HG03354 (cell line): ENCODE results near the gene VOPP1.
"Not testable (repeated sequence)": the region's sequence is repeated elsewhere in the genome, so short reads cannot be mapped to it uniquely, and the experiment has no call there.

Source experiments
- ATAC-seq: cut with Tn5 transposase; IDR thresholded peaks from one replicate; pipeline ENCODE4 v1.9.1; 2021; ENCODE audit warnings: mild to moderate bottlenecking; ENCODE audit not compliant: unreplicated experiment, poor library complexity, severe bottlenecking

The VOPP1 gene

DNA sequence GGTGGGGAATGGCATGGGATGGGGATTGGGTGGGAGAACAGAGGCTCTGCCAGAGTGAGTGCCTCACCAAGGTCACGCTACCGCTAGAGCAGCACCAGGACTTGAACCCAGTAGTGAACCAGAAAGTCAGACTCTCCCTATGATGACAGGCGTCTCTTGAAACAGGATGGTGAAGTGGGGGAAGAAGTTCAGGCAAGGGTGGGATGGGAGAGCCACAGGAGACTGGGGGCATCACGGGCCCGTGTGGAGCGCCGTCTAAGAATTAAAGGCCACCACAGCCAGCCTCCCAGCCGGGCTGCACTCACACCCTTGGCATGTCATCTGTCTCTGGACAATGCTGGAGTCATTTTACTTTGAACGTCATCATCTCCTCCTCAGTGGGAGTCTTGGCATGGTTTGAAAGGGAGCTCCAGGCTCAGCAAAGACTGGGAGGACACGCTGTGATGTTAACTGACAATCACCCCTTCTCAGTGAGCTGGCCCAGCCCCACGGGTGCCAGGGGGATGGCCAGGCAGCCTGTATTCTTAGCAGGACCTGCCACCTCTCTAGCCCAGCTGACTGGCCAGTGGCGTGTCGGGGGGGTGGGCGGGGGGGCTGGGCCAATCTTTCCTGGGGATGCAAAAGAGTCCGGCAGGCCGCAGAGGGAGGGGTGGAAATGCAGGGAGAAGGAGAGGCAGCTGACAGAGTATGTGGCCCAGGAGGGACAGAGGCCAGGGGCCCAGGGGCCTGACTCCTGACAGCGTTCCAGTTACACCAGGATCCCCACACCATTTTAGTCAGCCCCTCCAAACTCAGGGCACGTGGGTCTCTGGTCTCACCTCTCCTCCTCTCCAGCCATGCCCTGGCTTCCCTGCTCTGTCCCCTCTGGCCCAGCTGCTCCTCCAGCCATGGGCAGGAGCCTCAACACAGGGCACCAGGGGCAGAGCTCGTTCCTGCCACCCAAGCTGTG lies 96.2 kb downstream of the VOPP1 start:
- no peak for ATAC-seq

DNA sequence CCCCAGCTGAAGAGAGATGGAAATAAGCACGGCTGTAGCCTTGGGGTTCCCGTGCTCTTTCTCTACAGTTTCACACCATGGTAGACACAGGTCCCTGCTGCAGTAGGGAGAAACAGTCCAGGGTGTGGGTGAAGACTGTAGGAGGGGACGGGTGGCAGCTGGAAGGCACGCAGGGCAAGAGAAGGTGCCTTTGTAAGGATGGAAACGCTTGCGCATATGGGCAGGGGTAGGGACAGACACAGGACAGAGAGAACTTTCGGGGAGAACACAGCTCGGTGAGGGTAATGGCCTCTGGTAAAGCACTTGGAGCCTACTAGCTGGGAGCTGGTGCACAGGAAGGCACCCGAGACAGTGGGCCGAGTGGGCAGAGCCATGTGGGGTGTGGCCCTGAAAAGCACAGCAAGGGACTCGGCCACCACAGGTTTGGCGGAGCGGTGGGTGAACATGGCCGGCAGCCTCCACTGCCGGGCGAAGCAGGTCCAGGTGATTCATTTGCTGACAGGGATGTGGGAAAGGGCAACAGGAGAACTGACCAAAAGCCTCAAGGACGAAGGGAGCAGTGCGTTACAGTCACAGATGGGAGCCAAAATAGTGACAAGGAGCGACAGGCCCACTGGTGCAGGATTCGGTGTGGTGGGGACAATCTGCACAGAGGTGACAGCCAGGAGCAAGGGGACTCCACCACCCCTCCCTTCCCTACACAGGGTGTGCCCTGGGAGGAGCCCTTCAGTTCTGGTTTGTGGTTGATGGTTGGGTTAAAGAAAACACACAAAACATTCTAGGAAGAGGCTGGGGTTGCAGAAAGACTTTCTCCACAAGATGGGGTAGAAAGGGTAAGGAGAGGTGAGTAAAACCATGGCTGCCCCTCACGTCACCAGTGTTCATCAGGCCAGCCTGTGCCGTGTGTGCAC lies 97.1 kb downstream of the VOPP1 start:
- no peak for ATAC-seq

DNA sequence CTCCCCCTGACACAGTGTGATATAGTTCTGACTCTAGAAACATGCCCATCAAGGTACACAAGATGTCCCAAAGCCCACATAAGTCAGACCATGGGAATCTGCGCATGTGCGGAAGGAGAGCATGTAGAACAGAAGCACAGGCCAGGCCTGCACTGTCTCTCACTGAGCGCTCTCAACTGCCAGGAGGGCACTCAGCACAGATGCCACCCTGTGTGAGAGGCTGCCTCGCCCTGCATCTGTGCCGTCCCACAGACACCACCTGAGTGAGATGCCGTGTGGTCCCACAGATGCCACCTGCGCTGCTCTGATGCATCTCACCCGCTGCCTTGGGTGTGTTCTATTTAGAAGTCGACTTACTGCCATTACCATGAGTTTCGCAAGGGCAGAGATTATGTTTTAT lies 98.4 kb downstream of the VOPP1 start:
- ATAC-seq, result no peak

DNA sequence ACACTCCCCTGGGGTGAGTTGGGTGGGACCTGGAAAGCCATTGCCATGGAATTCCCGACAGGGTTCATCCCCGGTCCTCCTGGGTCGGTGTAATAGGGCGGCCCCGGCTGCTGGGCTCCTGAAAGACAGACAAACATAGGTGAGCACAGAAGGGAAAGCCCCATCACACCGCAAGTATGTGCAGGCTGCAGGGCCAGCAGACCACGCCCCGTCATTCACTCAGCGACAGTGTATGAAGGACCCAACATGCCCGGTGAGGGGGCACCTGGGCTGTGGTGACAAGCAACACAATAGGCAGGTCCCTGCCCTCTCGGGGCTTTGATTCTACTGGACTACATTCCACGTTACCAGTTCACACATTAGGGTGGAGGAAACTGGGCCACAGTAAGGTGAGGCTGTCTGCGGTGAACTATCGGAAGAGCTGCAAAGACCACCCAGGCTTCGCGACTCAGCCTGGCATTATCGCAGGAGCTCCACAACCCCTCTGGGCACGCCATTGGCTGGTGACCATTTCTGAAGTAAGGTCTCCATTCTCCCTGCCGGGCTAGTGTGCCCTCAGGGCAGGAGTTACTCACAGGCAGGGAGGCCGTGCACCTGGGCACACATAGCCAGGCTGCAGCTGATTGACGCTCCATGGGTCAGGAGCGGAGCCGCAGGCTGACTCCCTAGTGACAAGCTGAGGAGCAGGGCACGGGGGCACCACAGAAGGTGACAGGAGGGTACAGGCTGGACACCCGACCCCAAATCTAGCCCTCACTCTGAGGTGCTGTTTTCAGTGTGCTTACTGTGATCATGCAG lies 99.2 kb downstream of the VOPP1 start:
- ATAC-seq, result no peak

DNA sequence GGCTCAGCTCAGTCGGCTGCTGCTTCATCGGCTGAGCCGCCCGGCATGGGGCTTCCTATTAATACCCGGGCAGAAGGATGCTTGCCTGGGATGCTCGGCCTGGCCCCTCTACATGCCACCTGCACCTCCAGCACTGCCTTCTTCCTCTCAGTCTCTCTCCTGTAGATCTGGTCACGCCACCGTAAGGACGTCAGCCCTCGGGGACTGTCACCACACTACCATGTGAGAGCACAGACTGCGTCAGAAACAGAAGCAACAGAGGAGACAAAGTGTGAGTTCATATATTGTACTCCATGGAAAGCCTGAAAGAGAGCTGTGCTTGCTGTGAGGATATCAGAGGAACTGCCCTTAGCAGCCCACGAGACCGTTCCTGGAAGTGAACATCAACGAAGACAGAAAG lies 99.9 kb downstream of the VOPP1 start:
- ATAC-seq, result not testable (repeated sequence)

DNA sequence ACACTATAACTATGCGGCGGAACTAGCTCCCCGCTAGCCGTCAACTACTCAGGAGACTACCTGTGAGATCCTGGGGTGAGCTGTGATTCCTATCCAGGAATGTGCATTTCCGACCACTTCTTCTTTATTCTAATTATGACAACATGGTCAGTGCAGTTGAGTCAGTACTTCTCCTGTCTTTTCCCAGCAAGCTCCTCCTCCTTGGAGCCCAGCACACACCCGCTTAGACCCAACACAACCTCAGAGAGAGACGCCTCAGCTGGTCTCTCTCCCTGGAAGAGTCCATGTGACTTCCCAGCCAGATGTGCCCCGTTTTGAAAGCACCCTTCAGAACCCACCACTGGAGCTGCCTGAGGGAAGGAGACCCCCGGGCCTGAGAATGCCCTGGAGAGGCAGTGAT lies 100.7 kb downstream of the VOPP1 start:
- ATAC-seq, result not testable (repeated sequence)

DNA sequence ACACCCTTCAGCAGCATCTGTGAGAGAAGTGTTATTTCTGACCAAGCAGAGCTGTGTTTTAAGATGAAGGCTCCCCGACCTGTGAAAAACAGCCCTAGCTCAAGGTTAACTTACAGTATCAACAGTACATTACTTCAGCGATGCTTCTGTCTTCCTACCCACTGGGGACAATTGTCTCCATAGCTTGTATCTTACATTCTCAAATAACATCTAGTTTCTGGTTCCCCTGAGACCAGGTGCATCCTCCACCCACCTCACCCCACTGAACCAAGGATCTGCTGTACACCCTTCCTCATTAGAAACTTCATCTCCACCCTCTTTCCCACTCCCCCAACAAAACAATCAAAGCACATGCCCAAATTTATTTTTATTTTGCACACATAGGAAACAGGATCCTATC lies 102.0 kb downstream of the VOPP1 start:
- no peak for ATAC-seq

DNA sequence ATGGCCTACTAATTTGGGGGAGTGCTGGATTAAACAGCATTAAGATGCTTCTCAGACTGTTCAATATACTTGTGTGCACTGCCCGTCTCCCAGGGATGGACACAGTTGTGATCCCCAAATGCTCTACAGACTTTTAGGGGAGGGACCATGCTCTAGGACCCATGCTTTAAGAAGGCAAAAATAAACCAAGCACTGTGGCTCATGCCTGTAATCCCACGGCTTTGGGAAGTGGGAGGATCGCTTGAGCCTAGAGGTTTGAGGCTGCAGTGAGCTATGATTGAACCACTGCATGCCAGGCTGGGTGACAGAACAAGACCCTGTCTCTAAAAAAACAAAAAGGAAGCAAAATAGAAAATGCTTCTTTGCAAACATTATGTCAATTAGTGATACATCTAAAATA lies 102.6 kb downstream of the VOPP1 start:
- no peak for ATAC-seq

DNA sequence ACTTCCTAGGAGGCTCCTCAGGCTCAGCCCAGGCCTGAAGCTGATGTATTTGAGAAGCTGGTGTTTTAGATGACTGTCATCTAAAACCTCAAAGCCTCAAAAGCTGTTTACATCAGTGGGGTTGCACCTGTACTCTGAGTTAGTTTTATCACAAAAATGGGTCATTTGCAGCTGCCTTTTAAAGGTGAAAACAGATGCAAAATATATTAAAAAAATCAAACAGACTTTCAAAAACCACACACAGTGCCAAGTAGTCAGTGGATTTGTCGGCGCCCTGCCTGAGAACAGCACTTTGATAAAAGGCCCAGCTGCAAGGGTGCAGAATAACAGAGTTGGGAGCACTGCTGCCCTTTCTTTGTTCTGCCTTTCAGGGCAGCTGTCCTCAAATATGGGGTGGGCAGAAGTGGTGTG lies 103.0 kb downstream of the VOPP1 start:
- ATAC-seq, result no peak

DNA sequence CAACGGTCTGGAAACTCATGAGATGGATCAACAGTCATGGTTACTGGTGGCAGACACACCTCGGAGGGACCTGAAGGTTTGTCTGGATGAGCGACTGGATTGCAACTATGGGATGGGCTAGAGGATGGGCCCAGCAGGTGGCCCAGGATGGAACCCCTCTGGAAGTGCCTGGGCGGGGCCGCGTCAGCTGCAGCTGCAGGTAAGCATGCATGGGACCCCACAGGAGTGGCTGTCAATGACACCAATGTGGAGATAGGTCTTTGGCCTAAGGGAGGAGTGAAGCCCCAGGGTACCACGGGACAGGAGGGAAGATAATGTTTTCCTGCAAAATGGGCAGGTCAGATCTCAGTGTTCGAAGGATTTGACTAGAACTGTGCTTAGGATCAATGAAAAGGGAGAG lies 103.8 kb downstream of the VOPP1 start:
- no peak for ATAC-seq

DNA sequence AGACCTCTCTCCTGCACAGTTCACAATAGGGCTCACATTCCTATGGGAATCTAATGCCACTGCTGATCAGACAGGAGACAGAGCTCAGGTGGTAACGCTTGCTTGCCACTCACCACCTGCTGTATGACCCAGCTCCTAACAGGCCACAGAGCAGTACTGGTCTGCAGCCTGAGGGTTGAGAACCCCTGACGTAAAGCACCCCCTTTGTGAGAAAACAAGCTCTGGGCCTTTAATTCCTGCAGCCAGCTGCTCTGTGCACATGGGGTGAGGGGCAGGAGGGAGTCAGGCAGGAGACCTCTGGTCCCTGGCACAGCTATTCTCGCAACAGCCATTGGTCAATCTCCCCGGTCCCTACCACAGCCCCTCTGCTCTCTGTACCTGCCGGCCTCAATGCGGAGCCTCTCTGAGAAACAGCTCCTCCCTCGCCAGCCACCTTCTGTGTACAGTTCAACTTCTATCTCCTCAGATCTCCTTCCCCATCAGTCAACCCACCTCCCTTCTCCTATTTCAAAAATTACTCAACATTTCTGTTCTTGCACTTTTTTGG lies 105.2 kb downstream of the VOPP1 start:
- ATAC-seq, result no peak

DNA sequence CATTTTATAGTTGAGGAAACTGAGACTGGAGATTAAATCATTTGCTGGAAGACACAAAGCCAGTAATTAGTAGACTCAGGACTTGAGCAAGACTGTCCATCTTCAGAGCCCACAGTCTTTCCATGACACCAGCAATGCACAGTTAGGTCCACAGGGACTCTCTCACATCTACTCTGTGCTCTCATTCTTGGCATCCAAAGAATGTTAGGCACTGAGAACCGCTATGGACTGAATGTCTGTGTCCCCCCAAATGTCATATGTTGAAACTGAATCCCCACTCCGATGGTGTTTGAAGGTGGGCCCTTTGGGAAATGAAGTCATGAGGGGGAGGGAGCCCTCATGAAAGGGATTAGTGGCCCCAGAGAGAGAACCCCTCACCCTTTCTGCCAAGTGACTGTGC lies 106.6 kb downstream of the VOPP1 start:
- no peak for ATAC-seq

DNA sequence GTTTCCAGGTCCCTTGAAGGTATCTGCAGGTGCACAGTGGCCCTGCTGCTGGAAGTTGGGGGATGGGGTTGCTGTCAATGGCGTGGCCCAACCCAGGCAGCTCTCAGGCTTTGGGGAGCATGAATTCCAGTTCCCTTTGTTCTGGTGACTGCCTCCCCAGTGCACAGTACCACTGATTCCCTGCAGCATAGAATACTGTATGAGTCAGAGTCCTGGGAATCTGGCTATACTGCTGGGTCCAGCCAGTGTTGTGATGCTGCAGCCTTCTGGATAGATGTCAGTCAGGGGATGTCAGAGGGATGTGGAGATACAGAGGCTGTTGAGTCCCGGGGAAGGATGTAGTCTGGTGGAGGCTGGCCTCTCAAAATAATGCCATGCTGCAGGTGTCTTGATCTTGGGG lies 107.9 kb downstream of the VOPP1 start:
- ATAC-seq, result no peak

DNA sequence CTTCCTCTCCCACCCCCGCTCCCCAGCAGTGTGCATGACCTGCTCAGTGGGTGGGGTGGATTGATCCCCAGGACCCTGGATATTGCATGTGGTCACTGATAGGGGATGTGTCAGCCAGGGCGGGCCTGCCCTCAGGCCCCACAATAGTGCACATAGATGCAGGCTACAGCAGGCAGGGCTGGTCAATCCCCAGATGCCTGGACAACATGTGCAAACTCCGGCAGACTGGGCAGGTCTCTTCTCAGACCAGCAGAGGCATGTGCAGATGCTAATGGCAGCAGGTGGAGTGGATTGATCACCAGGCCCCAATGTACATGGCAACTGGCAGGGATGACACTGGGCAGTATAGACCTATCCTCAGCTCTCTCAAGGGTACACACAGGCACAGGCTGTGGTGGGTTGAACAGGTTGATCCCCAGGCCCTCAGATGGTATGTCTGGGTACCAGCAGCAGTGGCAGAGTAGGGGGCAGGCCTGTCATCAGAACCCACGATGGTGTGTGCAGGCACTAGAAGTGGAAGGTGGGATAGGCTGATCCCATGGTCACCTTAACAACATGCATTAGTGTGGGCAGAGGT lies 108.5 kb downstream of the VOPP1 start:
- no peak for ATAC-seq

DNA sequence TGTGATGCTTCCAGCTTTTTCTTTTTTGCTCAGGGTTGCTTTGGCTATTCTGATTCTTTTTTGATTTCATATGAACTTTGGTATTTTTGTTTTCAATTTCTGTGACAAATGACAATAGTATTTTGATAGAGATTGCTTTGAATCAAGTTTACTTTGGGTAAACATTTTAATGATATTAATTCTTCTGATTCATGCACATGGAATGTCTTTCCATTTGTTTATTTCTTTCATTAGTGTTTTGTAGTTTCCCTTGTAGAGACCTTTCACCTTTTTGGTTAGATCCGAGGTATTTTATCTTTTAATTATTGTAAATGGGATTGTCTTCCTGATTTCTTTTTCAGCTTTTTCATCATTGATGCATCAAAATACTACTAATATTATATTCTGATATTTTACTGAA lies 114.0 kb downstream of the VOPP1 start:
- no peak for ATAC-seq

DNA sequence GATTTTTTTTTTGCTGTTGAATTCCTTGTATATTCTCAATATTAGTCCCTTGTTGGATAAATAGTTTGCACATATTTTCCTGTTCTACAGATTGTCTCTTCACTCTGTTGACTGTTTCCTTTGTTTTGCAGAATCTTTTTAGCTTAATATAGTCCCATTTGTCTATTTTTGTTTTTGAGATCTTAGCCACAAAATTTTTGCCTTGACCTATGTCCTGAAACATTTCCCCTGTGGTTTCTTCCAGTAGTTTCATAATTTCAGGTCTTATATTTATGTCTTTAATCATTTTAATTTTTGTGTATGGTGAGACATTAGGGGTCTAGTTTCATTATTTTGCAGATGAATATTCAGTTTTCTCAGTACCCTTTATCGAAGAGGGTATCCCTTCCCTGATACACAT lies 114.5 kb downstream of the VOPP1 start:
- no peak for ATAC-seq

DNA sequence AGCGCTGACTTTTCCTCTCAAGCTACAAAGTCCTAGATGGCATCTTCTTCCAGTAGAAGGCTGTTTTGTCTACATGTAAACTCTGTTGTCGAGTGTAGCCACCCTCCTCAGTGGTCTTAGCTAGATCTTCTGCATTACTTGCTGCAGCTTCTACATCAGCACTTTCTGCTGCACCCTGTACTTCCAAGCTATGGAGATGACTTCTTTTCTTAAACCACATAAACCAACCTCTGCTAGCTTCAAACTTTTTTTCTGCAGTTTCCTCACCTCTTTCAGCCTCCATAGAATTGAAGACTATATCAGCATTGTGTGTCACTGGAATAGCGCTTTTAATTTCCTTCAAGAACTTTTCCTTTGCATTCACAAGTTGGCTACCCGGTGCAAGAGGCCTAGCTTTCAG lies 119.3 kb downstream of the VOPP1 start:
- ATAC-seq, result no peak

DNA sequence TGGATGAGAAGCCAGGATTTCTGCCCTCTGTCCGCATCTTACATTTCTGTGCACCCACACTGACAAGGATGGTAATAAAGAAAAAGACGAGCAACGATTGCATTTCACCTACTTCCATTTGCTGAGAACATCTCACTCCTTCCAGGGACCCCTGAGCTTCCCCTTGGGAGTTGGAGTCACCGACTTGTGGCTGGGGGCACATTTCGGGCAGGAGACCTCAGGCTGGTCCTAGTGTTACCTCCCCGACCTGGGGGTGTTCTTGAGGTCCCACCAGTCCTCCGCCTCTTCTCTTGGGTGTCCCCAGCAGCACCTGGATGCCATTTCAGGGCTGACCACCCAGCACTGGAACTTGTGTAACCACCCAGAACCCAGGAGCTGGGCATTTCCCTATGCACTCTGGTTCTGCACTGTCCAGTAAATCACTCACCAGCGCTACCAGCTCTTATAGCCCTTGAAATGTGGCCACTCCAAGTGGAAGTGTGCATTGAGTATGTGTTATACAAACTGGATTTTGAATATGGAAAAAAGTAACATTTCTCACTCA lies 122.2 kb downstream of the VOPP1 start:
- ATAC-seq, result no peak
